Measurements from ENCODE around the gene METTL22. TPM values are rescaled to one million over a fixed set of nuclear protein-coding genes. Genes with fewer than 3 reads are reported as not detected.
"Not testable (repeated sequence)": the region's sequence is repeated elsewhere in the genome, so short reads cannot be mapped to it uniquely, and the experiment has no call there.

The METTL22 gene
- polyA plus RNA-seq, 1 donor from 2014 or later = 51.3 TPM

DNA sequence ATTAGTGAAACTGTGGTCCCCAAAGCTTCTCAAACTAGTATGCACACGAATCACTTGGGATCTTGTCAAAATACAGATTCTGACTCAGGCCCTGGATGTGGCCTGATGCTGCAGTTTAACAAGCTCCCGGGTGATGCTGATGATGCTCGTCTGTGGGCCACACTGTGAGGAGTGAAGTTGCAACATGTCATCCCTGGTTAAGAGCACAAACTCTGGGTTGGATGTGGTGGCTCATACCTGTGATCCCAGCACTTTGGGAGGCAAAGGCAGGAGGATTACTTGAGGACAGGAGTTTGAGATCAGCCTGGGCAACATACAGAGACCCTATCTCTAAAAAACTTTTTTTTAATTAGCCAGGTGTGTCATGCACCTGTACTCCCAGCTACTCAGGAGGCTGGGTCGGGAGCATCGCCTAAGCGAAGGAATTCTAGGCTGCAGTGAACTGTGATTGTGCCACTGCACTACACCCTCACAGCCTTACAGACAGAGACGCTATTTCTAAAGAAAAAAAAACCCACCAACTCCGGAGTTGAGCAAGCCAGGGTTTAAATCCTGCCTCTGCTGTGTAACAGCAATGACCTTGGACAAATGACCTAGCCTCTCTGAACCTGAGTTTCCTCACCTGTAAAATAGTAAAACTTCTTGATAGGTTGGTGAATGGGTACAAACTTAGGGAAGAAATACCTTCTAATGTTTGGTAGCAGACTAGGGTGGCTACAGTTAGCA, 28.5 kb downstream of the METTL22 start:
- Histone ChIP-seq H3K4me3 (ENCODE audit: low read length) (no peak overlapping the region), H3F3A (ENCODE audit: insufficient read depth, low read length, poor library complexity, severe bottlenecking) (no peaks in the 10 kb centered on the region), H3K36me3 (ENCODE audit: insufficient read depth, low read length) (peaks cover 14% of the 10 kb centered on the region), H3K9me3 (ENCODE audit: low read length) (no peaks in the 10 kb centered on the region), H4K20me1 (ENCODE audit: insufficient read depth) (no peaks in the 10 kb centered on the region), H3K27me3 (ENCODE audit: insufficient read depth, low read depth, low read length) (no peaks in the 10 kb centered on the region), H2AFZ (ENCODE audit: low read depth, low read length) (no peak overlapping the region), H3K79me2 (replicated peaks; ENCODE audit: insufficient read depth, low read length) (no peaks in the 10 kb centered on the region), H3K9ac (ENCODE audit: low read length) (no peak overlapping the region), H3K4me2 (ENCODE audit: low read length) (no peak overlapping the region), H3K9me2 (ENCODE audit: insufficient read depth, low read length) (no peaks in the 10 kb centered on the region), H3K27ac (ENCODE audit: low read length) (peak overlapping the region; percentile 66)
- TF ChIP-seq SMC3 (conservative IDR thresholded peaks at IDR 0.05; ENCODE audit: poor library complexity) (no peak), EZH2 (IDR thresholded peaks at IDR 0.05; ENCODE audit: borderline replicate concordance, insufficient read depth, low read length, poor library complexity, severe bottlenecking) (no peak), EP300 (conservative IDR thresholded peaks at IDR 0.05; ENCODE audit: poor library complexity, severe bottlenecking) (no peak), TAF1 (IDR thresholded peaks at IDR 0.05; ENCODE audit: low read depth) (no peak), POLR2AphosphoS5 (IDR thresholded peaks at IDR 0.05) (no peak), RAD21 (conservative IDR thresholded peaks at IDR 0.05) (no peak), MXI1 (conservative IDR thresholded peaks at IDR 0.05; ENCODE audit: poor library complexity, severe bottlenecking) (no peak)
- TF ChIP-seq, protein P1, sequence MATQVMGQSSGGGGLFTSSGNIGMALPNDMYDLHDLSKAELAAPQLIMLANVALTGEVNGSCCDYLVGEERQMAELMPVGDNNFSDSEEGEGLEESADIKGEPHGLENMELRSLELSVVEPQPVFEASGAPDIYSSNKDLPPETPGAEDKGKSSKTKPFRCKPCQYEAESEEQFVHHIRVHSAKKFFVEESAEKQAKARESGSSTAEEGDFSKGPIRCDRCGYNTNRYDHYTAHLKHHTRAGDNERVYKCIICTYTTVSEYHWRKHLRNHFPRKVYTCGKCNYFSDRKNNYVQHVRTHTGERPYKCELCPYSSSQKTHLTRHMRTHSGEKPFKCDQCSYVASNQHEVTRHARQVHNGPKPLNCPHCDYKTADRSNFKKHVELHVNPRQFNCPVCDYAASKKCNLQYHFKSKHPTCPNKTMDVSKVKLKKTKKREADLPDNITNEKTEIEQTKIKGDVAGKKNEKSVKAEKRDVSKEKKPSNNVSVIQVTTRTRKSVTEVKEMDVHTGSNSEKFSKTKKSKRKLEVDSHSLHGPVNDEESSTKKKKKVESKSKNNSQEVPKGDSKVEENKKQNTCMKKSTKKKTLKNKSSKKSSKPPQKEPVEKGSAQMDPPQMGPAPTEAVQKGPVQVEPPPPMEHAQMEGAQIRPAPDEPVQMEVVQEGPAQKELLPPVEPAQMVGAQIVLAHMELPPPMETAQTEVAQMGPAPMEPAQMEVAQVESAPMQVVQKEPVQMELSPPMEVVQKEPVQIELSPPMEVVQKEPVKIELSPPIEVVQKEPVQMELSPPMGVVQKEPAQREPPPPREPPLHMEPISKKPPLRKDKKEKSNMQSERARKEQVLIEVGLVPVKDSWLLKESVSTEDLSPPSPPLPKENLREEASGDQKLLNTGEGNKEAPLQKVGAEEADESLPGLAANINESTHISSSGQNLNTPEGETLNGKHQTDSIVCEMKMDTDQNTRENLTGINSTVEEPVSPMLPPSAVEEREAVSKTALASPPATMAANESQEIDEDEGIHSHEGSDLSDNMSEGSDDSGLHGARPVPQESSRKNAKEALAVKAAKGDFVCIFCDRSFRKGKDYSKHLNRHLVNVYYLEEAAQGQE (IDR thresholded peaks at IDR 0.05; ENCODE audit: borderline replicate concordance) = no peak
- TF ChIP-seq, protein P2, sequence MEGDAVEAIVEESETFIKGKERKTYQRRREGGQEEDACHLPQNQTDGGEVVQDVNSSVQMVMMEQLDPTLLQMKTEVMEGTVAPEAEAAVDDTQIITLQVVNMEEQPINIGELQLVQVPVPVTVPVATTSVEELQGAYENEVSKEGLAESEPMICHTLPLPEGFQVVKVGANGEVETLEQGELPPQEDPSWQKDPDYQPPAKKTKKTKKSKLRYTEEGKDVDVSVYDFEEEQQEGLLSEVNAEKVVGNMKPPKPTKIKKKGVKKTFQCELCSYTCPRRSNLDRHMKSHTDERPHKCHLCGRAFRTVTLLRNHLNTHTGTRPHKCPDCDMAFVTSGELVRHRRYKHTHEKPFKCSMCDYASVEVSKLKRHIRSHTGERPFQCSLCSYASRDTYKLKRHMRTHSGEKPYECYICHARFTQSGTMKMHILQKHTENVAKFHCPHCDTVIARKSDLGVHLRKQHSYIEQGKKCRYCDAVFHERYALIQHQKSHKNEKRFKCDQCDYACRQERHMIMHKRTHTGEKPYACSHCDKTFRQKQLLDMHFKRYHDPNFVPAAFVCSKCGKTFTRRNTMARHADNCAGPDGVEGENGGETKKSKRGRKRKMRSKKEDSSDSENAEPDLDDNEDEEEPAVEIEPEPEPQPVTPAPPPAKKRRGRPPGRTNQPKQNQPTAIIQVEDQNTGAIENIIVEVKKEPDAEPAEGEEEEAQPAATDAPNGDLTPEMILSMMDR (IDR thresholded peaks at IDR 0.05; ENCODE audit: poor library complexity, severe bottlenecking) = no peak

DNA sequence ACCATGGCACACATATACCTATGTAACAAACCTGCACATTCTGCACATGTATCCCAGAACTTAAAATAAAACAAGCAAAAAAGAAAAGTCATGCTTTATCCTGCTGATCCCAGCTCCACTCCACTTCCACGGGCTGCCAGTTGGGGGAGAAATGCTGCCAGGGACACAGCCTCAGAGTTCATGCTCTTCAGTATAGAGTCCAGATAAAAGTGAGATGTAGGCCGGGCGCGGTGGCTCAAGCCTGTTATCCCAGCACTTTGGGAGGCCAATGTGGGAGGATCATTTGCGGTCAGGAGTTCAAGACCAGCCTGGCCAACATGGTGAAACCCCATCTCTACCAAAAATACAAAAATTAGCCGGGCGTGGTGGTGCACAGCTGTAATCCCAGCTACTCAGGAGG, 30.5 kb downstream of the METTL22 start:
- not testable (repeated sequence) for H3K27me3 ChIP-seq (ENCODE audit: insufficient read depth, low read depth, low read length); H3K79me2 ChIP-seq (replicated peaks; ENCODE audit: insufficient read depth, low read length); H3K9me3 ChIP-seq (ENCODE audit: low read length); H3K4me3 ChIP-seq (ENCODE audit: low read length); H3K4me2 ChIP-seq (ENCODE audit: low read length); H3K9ac ChIP-seq (ENCODE audit: low read length); H3F3A ChIP-seq (ENCODE audit: insufficient read depth, low read length, poor library complexity, severe bottlenecking); H3K9me2 ChIP-seq (ENCODE audit: insufficient read depth, low read length); H2AFZ ChIP-seq (ENCODE audit: low read depth, low read length); H4K20me1 ChIP-seq (ENCODE audit: insufficient read depth); H3K27ac ChIP-seq (ENCODE audit: low read length)
- TF ChIP-seq, protein P2 (IDR thresholded peaks at IDR 0.05; ENCODE audit: poor library complexity, severe bottlenecking) = peak; percentile 32
- peaks cover 10% of the 10 kb centered on the region for H3K36me3 ChIP-seq (ENCODE audit: insufficient read depth, low read length)
